Measurements from ENCODE around the gene DERA. TPM values are rescaled to one million over a fixed set of nuclear protein-coding genes. Genes with fewer than 3 reads are reported as not detected.
"Not testable (repeated sequence)": the region's sequence is repeated elsewhere in the genome, so short reads cannot be mapped to it uniquely, and the experiment has no call there.

Gene DERA
- polyA plus RNA-seq, 1 donor (not counting 4 experiments of a cell fraction or from before 2014, with no cell fraction given) = 34.2 TPM

- Histone ChIP-seq H3K79me2 (ENCODE audit: control insufficient read depth, insufficient read depth, low read length) (no peaks in the 10 kb centered on the region), H3K9ac (ENCODE audit: control insufficient read depth, extremely low read depth, insufficient read depth, low read length) (no peak overlapping the region), H3K36me3 (ENCODE audit: control insufficient read depth in 2 of 2, extremely low read depth in 1 of 2, insufficient read depth in 2 of 2, low read length in 2 of 2) (no peaks in the 10 kb centered on the region), H2AFZ (ENCODE audit: control insufficient read depth, low read length) (no peak overlapping the region), H3K9me3 (ENCODE audit: control insufficient read depth, low read depth, low read length) (no peaks in the 10 kb centered on the region), H3K27ac (ENCODE audit: control insufficient read depth, insufficient read depth, low read length) (no peak overlapping the region), H3K27me3 (ENCODE audit: control insufficient read depth, extremely low read depth, insufficient read depth, low read length) (no peaks in the 10 kb centered on the region), H3K4me2 (ENCODE audit: control insufficient read depth, extremely low read depth, insufficient read depth, low read depth, low read length) (no peak overlapping the region), H4K20me1 (ENCODE audit: control insufficient read depth, extremely low read depth, insufficient read depth, low read length) (no peaks in the 10 kb centered on the region), H3K4me3 (ENCODE audit: control insufficient read depth in 2 of 3, extremely low read depth in 1 of 3, insufficient read depth in 2 of 3, low read depth in 1 of 3, low read length in 3 of 3) (no peak overlapping the region), H3K4me1 (ENCODE audit: control insufficient read depth, extremely low read depth, insufficient read depth, low read length) (no peaks in the 10 kb centered on the region), H3K9me1 (ENCODE audit: control insufficient read depth, extremely low read depth, insufficient read depth, low read length) (no peaks in the 10 kb centered on the region)
- TF ChIP-seq EZH2 (IDR thresholded peaks at IDR 0.05; ENCODE audit: low read length) (no peak), CTCF (optimal IDR thresholded peaks at IDR 0.05 in 1 of 3, IDR thresholded peaks at IDR 0.05 in 1 of 3, conservative IDR thresholded peaks at IDR 0.05 in 1 of 3; ENCODE audit: extremely low read depth in 1 of 3, insufficient read depth in 2 of 3, low read length in 3 of 3) (no peak)
- dilution Hi-C loops (cut with MboI; ENCODE audit: extremely low pct_ligation_motif_present, low sequenced_read_pairs) = no loop called here
- DNase-seq (ENCODE audit: low read depth, low spot score) (no peak), FAIRE-seq (no peak)
These were observed 145.8 kb downstream of the DERA start for GRCh38 chr12:16056910-16057309.

GRCh38 chr12:16057351-16057751 is 146.2 kb downstream of the DERA start:
- H3K27ac ChIP-seq (ENCODE audit: control insufficient read depth, insufficient read depth, low read length); H3K4me3 ChIP-seq (ENCODE audit: control insufficient read depth in 2 of 3, extremely low read depth in 1 of 3, insufficient read depth in 2 of 3, low read depth in 1 of 3, low read length in 3 of 3); H3K4me1 ChIP-seq (ENCODE audit: control insufficient read depth, extremely low read depth, insufficient read depth, low read length); H3K27me3 ChIP-seq (ENCODE audit: control insufficient read depth, extremely low read depth, insufficient read depth, low read length); FAIRE-seq; H3K36me3 ChIP-seq (ENCODE audit: control insufficient read depth in 2 of 2, extremely low read depth in 1 of 2, insufficient read depth in 2 of 2, low read length in 2 of 2); DNase-seq (ENCODE audit: low read depth, low spot score); H4K20me1 ChIP-seq (ENCODE audit: control insufficient read depth, extremely low read depth, insufficient read depth, low read length); H3K9me1 ChIP-seq (ENCODE audit: control insufficient read depth, extremely low read depth, insufficient read depth, low read length); H3K9ac ChIP-seq (ENCODE audit: control insufficient read depth, extremely low read depth, insufficient read depth, low read length); H2AFZ ChIP-seq (ENCODE audit: control insufficient read depth, low read length); H3K79me2 ChIP-seq (ENCODE audit: control insufficient read depth, insufficient read depth, low read length); dilution Hi-C loops (cut with MboI; ENCODE audit: extremely low pct_ligation_motif_present, low sequenced_read_pairs); H3K9me3 ChIP-seq (ENCODE audit: control insufficient read depth, low read depth, low read length); H3K4me2 ChIP-seq (ENCODE audit: control insufficient read depth, extremely low read depth, insufficient read depth, low read depth, low read length): not testable (repeated sequence)

GRCh38 chr12:16062611-16063010 is 151.5 kb downstream of the DERA start:
- Histone ChIP-seq H3K9me3 (ENCODE audit: control insufficient read depth, low read depth, low read length) (no peaks in the 10 kb centered on the region), H2AFZ (ENCODE audit: control insufficient read depth, low read length) (no peak overlapping the region), H3K4me1 (ENCODE audit: control insufficient read depth, extremely low read depth, insufficient read depth, low read length) (no peaks in the 10 kb centered on the region), H3K27me3 (ENCODE audit: control insufficient read depth, extremely low read depth, insufficient read depth, low read length) (no peaks in the 10 kb centered on the region), H3K27ac (ENCODE audit: control insufficient read depth, insufficient read depth, low read length) (no peak overlapping the region), H3K9ac (ENCODE audit: control insufficient read depth, extremely low read depth, insufficient read depth, low read length) (no peak overlapping the region), H3K9me1 (ENCODE audit: control insufficient read depth, extremely low read depth, insufficient read depth, low read length) (no peaks in the 10 kb centered on the region), H4K20me1 (ENCODE audit: control insufficient read depth, extremely low read depth, insufficient read depth, low read length) (no peaks in the 10 kb centered on the region), H3K4me2 (ENCODE audit: control insufficient read depth, extremely low read depth, insufficient read depth, low read depth, low read length) (no peak overlapping the region), H3K79me2 (ENCODE audit: control insufficient read depth, insufficient read depth, low read length) (no peaks in the 10 kb centered on the region), H3K36me3 (ENCODE audit: control insufficient read depth in 2 of 2, extremely low read depth in 1 of 2, insufficient read depth in 2 of 2, low read length in 2 of 2) (no peaks in the 10 kb centered on the region), H3K4me3 (ENCODE audit: control insufficient read depth in 2 of 3, extremely low read depth in 1 of 3, insufficient read depth in 2 of 3, low read depth in 1 of 3, low read length in 3 of 3) (no peak overlapping the region)
- FAIRE-seq (no peak), DNase-seq (ENCODE audit: low read depth, low spot score) (no peak)
- dilution Hi-C loops (cut with MboI; ENCODE audit: extremely low pct_ligation_motif_present, low sequenced_read_pairs) = no loop called here
- TF ChIP-seq EZH2 (IDR thresholded peaks at IDR 0.05; ENCODE audit: low read length) (no peak), CTCF (optimal IDR thresholded peaks at IDR 0.05 in 1 of 3, IDR thresholded peaks at IDR 0.05 in 1 of 3, conservative IDR thresholded peaks at IDR 0.05 in 1 of 3; ENCODE audit: extremely low read depth in 1 of 3, insufficient read depth in 2 of 3, low read length in 3 of 3) (no peak)

Data from keratinocyte (primary cell).